ENCODE results near the gene FADS3.

- TF ChIP-seq OSR1 (CRISPR knock-in tag; IDR thresholded peaks at IDR 0.05) (no peak), TCF4 (CRISPR knock-in tag; IDR thresholded peaks at IDR 0.05; ENCODE audit: borderline replicate concordance) (no peak), ZC3H10 (CRISPR knock-in tag; IDR thresholded peaks at IDR 0.05) (no peak), TOX (CRISPR knock-in tag; IDR thresholded peaks at IDR 0.05; ENCODE audit: borderline replicate concordance) (no peak), CSDC2 (CRISPR knock-in tag; IDR thresholded peaks at IDR 0.05) (no peak), ZNF8 (CRISPR knock-in tag; IDR thresholded peaks at IDR 0.05) (no peak), SNAI2 (CRISPR knock-in tag; IDR thresholded peaks at IDR 0.05) (no peak), ZFP30 (CRISPR knock-in tag; IDR thresholded peaks at IDR 0.05) (no peak), ZNF70 (CRISPR knock-in tag; IDR thresholded peaks at IDR 0.05) (no peak), ARNTL (CRISPR knock-in tag; IDR thresholded peaks at IDR 0.05; ENCODE audit: borderline replicate concordance, low read depth) (no peak), PPARA (CRISPR knock-in tag; IDR thresholded peaks at IDR 0.05; ENCODE audit: borderline replicate concordance) (no peak), CSRNP3 (CRISPR knock-in tag; IDR thresholded peaks at IDR 0.05) (no peak), ESRRG (CRISPR knock-in tag; IDR thresholded peaks at IDR 0.05) (no peak)
- TF ChIP-seq, protein P1, sequence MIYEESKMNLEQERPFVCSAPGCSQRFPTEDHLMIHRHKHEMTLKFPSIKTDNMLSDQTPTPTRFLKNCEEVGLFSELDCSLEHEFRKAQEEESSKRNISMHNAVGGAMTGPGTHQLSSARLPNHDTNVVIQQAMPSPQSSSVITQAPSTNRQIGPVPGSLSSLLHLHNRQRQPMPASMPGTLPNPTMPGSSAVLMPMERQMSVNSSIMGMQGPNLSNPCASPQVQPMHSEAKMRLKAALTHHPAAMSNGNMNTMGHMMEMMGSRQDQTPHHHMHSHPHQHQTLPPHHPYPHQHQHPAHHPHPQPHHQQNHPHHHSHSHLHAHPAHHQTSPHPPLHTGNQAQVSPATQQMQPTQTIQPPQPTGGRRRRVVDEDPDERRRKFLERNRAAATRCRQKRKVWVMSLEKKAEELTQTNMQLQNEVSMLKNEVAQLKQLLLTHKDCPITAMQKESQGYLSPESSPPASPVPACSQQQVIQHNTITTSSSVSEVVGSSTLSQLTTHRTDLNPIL (CRISPR knock-in tag; IDR thresholded peaks at IDR 0.05; ENCODE audit: low read depth), result no peak
These were observed 2.6 kb upstream of the FADS3 start for GRCh38 chr11:61893981-61894380.
